ENCODE data around the gene HLA-DRB5. TPM values are rescaled to one million over a fixed set of nuclear protein-coding genes. Genes with fewer than 3 reads are reported as not detected.
"Not testable (repeated sequence)": the region's sequence is repeated elsewhere in the genome, so short reads cannot be mapped to it uniquely, and the experiment has no call there.

The HLA-DRB5 gene
- polyA plus RNA-seq, 1 donor (not counting 4 experiments of a cell fraction or from before 2014, with no cell fraction given) = not detected

GRCh38 chr6:32475392-32476206 lies 54.5 kb downstream of the HLA-DRB5 start:
- no peaks in the 10 kb centered on the region for H3K79me2 ChIP-seq (ENCODE audit: control insufficient read depth, insufficient read depth, low read length)
- no peak overlapping the region for H3K27ac ChIP-seq (ENCODE audit: control insufficient read depth, insufficient read depth, low read length)
- H3K36me3 ChIP-seq (ENCODE audit: control insufficient read depth in 2 of 2, extremely low read depth in 1 of 2, insufficient read depth in 2 of 2, low read length in 2 of 2) = no peaks in the 10 kb centered on the region
- DNase-seq (ENCODE audit: low read depth, low spot score) = no peak
- no peaks in the 10 kb centered on the region for H3K4me1 ChIP-seq (ENCODE audit: control insufficient read depth, extremely low read depth, insufficient read depth, low read length)
- H3K27me3 ChIP-seq (ENCODE audit: control insufficient read depth, extremely low read depth, insufficient read depth, low read length) = no peaks in the 10 kb centered on the region
- no peak for FAIRE-seq
- H3K9me1 ChIP-seq (ENCODE audit: control insufficient read depth, extremely low read depth, insufficient read depth, low read length) = no peaks in the 10 kb centered on the region
- no peaks in the 10 kb centered on the region for H3K9me3 ChIP-seq (ENCODE audit: control insufficient read depth, low read depth, low read length)
- H3K9ac ChIP-seq (ENCODE audit: control insufficient read depth, extremely low read depth, insufficient read depth, low read length) = no peak overlapping the region
- dilution Hi-C loops (cut with MboI; ENCODE audit: extremely low pct_ligation_motif_present, low sequenced_read_pairs) = no loop called here
- H3K4me3 ChIP-seq (ENCODE audit: control insufficient read depth in 2 of 3, extremely low read depth in 1 of 3, insufficient read depth in 2 of 3, low read depth in 1 of 3, low read length in 3 of 3) = no peak overlapping the region
- no peak overlapping the region for H3K4me2 ChIP-seq (ENCODE audit: control insufficient read depth, extremely low read depth, insufficient read depth, low read depth, low read length)
- TF ChIP-seq, protein P1, sequence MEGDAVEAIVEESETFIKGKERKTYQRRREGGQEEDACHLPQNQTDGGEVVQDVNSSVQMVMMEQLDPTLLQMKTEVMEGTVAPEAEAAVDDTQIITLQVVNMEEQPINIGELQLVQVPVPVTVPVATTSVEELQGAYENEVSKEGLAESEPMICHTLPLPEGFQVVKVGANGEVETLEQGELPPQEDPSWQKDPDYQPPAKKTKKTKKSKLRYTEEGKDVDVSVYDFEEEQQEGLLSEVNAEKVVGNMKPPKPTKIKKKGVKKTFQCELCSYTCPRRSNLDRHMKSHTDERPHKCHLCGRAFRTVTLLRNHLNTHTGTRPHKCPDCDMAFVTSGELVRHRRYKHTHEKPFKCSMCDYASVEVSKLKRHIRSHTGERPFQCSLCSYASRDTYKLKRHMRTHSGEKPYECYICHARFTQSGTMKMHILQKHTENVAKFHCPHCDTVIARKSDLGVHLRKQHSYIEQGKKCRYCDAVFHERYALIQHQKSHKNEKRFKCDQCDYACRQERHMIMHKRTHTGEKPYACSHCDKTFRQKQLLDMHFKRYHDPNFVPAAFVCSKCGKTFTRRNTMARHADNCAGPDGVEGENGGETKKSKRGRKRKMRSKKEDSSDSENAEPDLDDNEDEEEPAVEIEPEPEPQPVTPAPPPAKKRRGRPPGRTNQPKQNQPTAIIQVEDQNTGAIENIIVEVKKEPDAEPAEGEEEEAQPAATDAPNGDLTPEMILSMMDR (optimal IDR thresholded peaks at IDR 0.05 in 1 of 3, IDR thresholded peaks at IDR 0.05 in 1 of 3, conservative IDR thresholded peaks at IDR 0.05 in 1 of 3; ENCODE audit: extremely low read depth in 1 of 3, insufficient read depth in 2 of 3, low read length in 3 of 3) = no peak
- no peak for TF ChIP-seq EZH2 (IDR thresholded peaks at IDR 0.05; ENCODE audit: low read length)
- no peak overlapping the region for H2AFZ ChIP-seq (ENCODE audit: control insufficient read depth, low read length)
- no peaks in the 10 kb centered on the region for H4K20me1 ChIP-seq (ENCODE audit: control insufficient read depth, extremely low read depth, insufficient read depth, low read length)

- dilution Hi-C loops (cut with MboI; ENCODE audit: extremely low pct_ligation_motif_present, low sequenced_read_pairs); H3K27me3 ChIP-seq (ENCODE audit: control insufficient read depth, extremely low read depth, insufficient read depth, low read length); H2AFZ ChIP-seq (ENCODE audit: control insufficient read depth, low read length); H3K9me3 ChIP-seq (ENCODE audit: control insufficient read depth, low read depth, low read length); H3K27ac ChIP-seq (ENCODE audit: control insufficient read depth, insufficient read depth, low read length); H3K4me1 ChIP-seq (ENCODE audit: control insufficient read depth, extremely low read depth, insufficient read depth, low read length); H3K4me2 ChIP-seq (ENCODE audit: control insufficient read depth, extremely low read depth, insufficient read depth, low read depth, low read length); H3K4me3 ChIP-seq (ENCODE audit: control insufficient read depth in 2 of 3, extremely low read depth in 1 of 3, insufficient read depth in 2 of 3, low read depth in 1 of 3, low read length in 3 of 3); H3K9ac ChIP-seq (ENCODE audit: control insufficient read depth, extremely low read depth, insufficient read depth, low read length); H3K79me2 ChIP-seq (ENCODE audit: control insufficient read depth, insufficient read depth, low read length); H3K36me3 ChIP-seq (ENCODE audit: control insufficient read depth in 2 of 2, extremely low read depth in 1 of 2, insufficient read depth in 2 of 2, low read length in 2 of 2); H4K20me1 ChIP-seq (ENCODE audit: control insufficient read depth, extremely low read depth, insufficient read depth, low read length); H3K9me1 ChIP-seq (ENCODE audit: control insufficient read depth, extremely low read depth, insufficient read depth, low read length): not testable (repeated sequence)
- FAIRE-seq = peak; percentile 58
- DNase-seq (ENCODE audit: low read depth, low spot score) = peak; percentile 9
Measured at GRCh38 chr6:32473376-32474348, 56.4 kb downstream of the HLA-DRB5 start.
